Astrocyte of the spinal cord (primary cell): Measurements from ENCODE around the gene CD207.

Experiments used
- DNase-seq: peaks from one replicate; pipeline ENCODE4 v3.0.0; 2011; ENCODE audit warnings: low read depth, low spot score
- H3K4me3 ChIP-seq: 2 replicates; pipeline ENCODE4 v1.5.1; 2011; ENCODE audit warnings: low read depth, mild to moderate bottlenecking, low read length, moderate library complexity
- in situ Hi-C: cut with HindIII; loops from 2 replicates; pipeline ENCODE4 v1.10.0; 2017; ENCODE audit warnings: low sequenced_read_pairs
- TF ChIP-seq, protein P1 (sequence below): IDR thresholded peaks from 2 replicates; pipeline ENCODE4 v1.5.1; 2012; ENCODE audit warnings: low read depth, mild to moderate bottlenecking, low read length, inconsistent platforms

Gene CD207

DNA sequence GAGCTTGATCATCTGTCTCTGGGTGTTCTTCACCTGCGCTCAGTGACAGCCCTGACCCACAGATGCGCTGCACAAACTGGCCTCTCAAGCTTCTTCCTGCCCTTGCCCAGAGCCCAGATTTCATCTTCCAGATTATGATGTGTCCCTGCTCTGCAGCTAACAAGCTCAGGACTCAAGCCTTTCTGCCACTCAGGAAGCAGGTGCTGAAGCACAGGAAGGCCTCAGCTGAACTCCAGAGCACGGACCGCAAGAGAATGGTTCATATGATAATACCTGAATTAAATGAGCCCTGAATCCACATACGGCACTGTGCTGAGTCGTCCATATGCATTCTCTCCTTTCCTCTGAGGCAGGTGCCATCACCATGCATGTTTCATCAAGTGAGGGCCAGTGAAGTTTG, 3.8 kb downstream of the CD207 start:
- in situ Hi-C loops = no loop called here
- DNase-seq = no peak
- H3K4me3 ChIP-seq = no peak overlapping the region
- TF ChIP-seq, protein P1, sequence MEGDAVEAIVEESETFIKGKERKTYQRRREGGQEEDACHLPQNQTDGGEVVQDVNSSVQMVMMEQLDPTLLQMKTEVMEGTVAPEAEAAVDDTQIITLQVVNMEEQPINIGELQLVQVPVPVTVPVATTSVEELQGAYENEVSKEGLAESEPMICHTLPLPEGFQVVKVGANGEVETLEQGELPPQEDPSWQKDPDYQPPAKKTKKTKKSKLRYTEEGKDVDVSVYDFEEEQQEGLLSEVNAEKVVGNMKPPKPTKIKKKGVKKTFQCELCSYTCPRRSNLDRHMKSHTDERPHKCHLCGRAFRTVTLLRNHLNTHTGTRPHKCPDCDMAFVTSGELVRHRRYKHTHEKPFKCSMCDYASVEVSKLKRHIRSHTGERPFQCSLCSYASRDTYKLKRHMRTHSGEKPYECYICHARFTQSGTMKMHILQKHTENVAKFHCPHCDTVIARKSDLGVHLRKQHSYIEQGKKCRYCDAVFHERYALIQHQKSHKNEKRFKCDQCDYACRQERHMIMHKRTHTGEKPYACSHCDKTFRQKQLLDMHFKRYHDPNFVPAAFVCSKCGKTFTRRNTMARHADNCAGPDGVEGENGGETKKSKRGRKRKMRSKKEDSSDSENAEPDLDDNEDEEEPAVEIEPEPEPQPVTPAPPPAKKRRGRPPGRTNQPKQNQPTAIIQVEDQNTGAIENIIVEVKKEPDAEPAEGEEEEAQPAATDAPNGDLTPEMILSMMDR = no peak

DNA sequence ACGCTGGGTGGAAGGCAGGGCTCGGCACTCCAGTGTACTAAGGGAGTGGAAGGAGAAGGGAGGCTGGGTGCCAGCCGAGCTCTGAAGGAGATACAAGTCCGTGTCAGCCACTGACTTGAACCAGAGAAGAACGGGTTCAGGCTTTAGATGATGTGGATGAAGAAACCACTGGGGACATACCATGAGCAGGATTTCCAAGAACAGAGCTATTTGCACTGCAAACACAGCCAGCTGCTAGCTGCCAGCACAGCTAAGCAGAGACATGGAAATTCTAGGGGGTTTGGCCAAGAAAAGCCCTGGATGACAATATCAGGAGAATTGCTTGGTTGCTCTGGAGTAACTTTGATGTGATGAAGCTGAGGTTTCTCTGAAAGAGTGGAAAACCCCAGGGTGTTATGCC, 5.2 kb downstream of the CD207 start:
- no peak overlapping the region for H3K4me3 ChIP-seq
- TF ChIP-seq, protein P1 = no peak
- no peak for DNase-seq
- in situ Hi-C loops = no loop called here

DNA sequence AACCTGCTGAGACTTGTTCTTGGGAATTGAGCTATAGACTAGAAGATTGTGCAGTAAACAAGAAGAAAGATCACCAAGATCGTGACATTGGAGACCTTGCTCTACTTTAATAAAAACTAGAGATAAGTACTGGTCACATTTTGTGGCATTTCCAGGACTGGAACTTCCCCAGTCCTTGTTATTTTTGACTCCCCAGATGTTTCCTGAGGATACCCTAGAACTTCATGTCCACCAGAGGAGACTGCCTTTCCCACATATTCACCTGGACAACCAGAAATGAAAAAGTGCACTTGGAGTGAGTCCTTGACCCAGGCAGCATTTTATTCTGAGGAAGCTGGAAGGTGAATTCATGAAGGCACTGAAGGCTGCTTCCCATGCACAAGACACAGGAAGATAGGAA, 5.7 kb downstream of the CD207 start:
- no peak for DNase-seq
- TF ChIP-seq, protein P1 = no peak
- H3K4me3 ChIP-seq = no peak overlapping the region
- in situ Hi-C loops = no loop called here

DNA sequence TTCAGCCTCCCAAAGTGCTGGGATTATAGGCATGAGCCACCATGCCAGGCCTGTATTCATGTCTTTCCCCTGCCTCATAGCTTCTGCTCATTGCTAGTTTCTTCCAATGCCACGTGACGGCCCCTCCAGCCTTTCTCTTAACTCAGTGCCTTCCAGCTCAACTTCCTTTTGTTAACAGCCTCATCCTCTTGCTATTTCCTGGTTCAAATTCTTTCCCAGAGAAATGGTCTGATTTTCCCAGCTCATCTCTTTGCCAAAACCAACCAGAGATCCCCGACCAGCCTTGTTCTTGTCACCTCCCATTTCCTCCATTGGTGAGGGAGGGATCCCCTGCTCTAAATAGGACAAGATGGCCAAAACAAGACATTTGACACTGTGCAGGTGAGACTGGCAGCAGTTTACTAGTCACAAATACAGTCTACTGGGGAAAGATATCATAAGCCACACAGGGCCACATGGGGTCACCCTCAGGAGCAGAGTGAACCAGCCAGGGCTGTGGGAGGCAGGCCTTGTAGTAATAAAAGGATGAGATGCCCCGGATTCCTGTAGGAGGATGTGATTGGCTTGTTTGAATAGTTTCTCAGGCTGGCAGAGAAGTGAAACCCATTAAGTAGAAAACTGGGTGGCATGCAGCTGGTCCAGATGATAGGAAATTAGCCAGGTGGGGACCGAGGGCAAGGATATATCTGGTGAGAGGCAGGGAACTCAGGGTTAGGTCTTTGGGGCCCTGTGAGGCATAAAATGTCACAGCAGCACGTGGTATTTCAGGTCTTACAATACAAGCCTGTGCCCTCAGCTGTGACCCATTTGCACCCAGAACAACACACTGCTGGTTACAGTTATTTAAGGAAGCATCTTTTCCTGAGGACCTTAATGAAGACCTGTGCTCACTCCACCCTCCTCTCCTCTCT, 6.4 kb downstream of the CD207 start:
- TF ChIP-seq, protein P1 = no peak
- no peak for DNase-seq
- no peak overlapping the region for H3K4me3 ChIP-seq
- in situ Hi-C loops = no loop called here

DNA sequence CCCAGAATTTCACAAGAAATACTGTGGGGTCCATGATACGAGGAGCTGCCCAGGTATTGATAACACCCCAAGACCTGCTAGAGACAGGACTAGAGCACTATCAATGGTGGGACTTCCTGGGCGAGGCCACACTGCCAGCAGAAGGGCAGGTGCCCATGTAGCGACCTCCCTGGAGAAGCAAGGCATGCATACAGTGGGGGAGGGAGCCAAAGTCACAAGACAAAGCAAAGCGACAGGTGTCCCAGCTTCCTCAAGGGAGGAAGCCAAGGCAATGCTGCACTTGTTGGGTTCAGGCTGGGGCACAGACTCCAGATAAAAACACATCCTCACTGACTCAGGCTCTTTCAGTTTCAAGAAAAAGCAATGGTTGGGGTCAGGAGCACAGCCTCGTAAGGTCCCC, 7.5 kb downstream of the CD207 start:
- H3K4me3 ChIP-seq = no peak overlapping the region
- TF ChIP-seq, protein P1 = no peak
- in situ Hi-C loops = no loop called here
- no peak for DNase-seq

DNA sequence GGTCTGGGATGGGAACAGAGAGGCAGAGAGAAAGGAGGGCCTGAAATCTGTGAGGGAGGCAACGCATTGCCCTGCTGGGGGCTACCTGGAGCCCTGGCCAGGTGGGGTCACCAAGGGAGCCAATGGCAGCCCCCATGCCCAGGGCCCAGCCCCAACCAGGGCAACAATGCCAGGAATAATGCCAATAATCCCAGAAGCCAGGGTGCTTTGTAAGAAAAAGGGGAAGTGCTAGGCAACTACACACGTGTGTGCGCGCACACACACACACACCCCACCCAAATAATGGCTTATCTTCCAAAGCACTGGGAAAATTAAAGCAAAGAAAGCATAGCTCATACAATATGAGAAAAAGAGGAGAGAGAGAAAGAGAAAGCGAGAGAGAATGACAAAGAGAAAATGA, 8.2 kb downstream of the CD207 start:
- in situ Hi-C loops = no loop called here
- DNase-seq = no peak
- H3K4me3 ChIP-seq = no peak overlapping the region
- TF ChIP-seq, protein P1 = no peak
